ENCODE results near the gene SNN. TPM values are rescaled to one million over a fixed set of nuclear protein-coding genes. Genes with fewer than 3 reads are reported as not detected.

Gene SNN
- total and polyA plus RNA-seq, 9 of the 15 experiments (the other 6 are each of a cell fraction or from before 2014, with no cell fraction given), result 0.07 to 2.9 (median 1.9) TPM

- TF ChIP-seq, protein P1, sequence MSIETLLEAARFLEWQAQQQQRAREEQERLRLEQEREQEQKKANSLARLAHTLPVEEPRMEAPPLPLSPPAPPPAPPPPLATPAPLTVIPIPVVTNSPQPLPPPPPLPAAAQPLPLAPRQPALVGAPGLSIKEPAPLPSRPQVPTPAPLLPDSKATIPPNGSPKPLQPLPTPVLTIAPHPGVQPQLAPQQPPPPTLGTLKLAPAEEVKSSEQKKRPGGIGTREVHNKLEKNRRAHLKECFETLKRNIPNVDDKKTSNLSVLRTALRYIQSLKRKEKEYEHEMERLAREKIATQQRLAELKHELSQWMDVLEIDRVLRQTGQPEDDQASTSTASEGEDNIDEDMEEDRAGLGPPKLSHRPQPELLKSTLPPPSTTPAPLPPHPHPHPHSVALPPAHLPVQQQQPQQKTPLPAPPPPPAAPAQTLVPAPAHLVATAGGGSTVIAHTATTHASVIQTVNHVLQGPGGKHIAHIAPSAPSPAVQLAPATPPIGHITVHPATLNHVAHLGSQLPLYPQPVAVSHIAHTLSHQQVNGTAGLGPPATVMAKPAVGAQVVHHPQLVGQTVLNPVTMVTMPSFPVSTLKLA (conservative IDR thresholded peaks at IDR 0.05), result no peak
- TF ChIP-seq GATA2 (CRISPR knock-in tag; IDR thresholded peaks at IDR 0.05), result no peak
Measured at GRCh38 chr16:11726008-11726407, 57.8 kb downstream of the SNN start (continued).

DNA sequence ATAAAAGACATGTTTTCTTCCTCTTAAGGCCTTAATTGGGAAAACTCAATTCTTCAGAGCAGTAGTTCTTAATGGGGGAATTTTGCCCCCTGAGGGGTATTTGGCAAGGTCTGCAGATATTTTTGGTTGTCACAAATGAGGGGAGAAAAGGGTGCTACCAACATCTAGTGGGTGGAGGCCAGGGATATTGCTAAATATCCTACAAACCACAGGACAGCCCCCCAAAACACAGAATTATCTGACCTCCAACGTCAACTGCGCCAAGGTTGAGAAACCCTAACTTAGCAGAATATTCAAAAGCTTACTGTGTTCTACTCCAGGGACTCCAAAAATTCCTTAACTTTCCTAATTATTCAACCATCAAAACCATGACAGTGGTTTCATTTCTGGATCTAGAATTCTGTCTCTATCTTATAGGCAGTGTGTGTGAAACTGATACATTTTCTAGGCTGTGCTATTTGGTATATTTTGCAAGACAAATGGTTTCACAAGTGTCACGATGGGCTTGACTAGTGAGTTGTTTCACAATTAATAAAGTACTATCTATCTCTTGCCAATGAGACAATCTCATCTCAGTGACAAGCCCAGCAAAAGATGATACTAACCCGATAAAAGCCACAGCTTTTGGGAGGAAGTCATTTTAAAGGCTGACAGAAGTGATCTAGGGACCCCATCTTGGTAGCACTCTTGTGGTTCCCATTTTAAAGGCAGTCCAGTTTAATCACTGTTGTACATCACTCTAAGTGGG lies 59.7 kb downstream of the SNN start:
- ChIA-PET POLR2A (interaction anchor here (0.8 to 1.2 kb wide), 2 partner anchors 10 to 454 kb away, joined by 3 read pairs; no protein-coding TSS in a partner anchor), CTCF (ENCODE audit: low intra/inter-chr PET ratio) (no interaction called here)
- Histone ChIP-seq H2AFZ (ENCODE audit: low read depth, low read length) (no peak overlapping the region), H4K20me1 (replicated peaks; ENCODE audit: control insufficient read depth, insufficient read depth, low read length) (no peaks in the 10 kb centered on the region), H3K4me3 (no peak overlapping the region), H3K79me2 (ENCODE audit: control insufficient read depth, insufficient read depth, low read length) (peaks cover 4% of the 10 kb centered on the region; the same call in 2 of the 3 replicates), H3K9ac (ENCODE audit: insufficient read depth in 1 of 2, low read depth in 2 of 2, low read length in 2 of 2) (no peak overlapping the region), H3K27ac (ENCODE audit: extremely low read depth, low read depth, low read length) (no peak overlapping the region), H3K9me1 (ENCODE audit: control insufficient read depth, insufficient read depth, low read length) (no peaks in the 10 kb centered on the region), H3K4me2 (ENCODE audit: insufficient read depth, low read length) (no peak overlapping the region), H3K4me1 (replicated peaks in 1 of 2; ENCODE audit: control insufficient read depth in 2 of 2, insufficient read depth in 2 of 2, low read length in 2 of 2) (no peaks in the 10 kb centered on the region), H3K27me3 (ENCODE audit: control insufficient read depth in 2 of 2, insufficient read depth in 2 of 2, low read length in 2 of 2) (no peaks in the 10 kb centered on the region), H3K36me3 (ENCODE audit: control insufficient read depth, insufficient read depth, low read length) (peaks cover 88% of the 10 kb centered on the region), H3K9me3 (replicated peaks; ENCODE audit: control insufficient read depth, insufficient read depth, low read depth, low read length) (no peaks in the 10 kb centered on the region)
- ATAC-seq, result no peak
- no TSS peak for BruUV-seq (replicated peaks)
- WGBS (ENCODE audit: insufficient coverage, low coverage, missing lambda C conversion rate), result 68% methylated on average over 4 of the region's 4 CpGs
- no peak for FAIRE-seq
- DNase-seq (ENCODE audit: extremely low read depth in 1 of 4, low spot score in 3 of 4), result no peak
- intact Hi-C loops (cut with micrococcal nuclease) (no loop called here), in situ Hi-C loops (cut with MboI) (no loop called here)
- TF ChIP-seq ID3 (CRISPR knock-in tag; IDR thresholded peaks at IDR 0.05), result no peak
- TF ChIP-seq ID3 (tag; IDR thresholded peaks at IDR 0.05), result 0 out of 2 replicates have a peak, but pooled peaks have one; percentile 39
- TF ChIP-seq, protein P2, sequence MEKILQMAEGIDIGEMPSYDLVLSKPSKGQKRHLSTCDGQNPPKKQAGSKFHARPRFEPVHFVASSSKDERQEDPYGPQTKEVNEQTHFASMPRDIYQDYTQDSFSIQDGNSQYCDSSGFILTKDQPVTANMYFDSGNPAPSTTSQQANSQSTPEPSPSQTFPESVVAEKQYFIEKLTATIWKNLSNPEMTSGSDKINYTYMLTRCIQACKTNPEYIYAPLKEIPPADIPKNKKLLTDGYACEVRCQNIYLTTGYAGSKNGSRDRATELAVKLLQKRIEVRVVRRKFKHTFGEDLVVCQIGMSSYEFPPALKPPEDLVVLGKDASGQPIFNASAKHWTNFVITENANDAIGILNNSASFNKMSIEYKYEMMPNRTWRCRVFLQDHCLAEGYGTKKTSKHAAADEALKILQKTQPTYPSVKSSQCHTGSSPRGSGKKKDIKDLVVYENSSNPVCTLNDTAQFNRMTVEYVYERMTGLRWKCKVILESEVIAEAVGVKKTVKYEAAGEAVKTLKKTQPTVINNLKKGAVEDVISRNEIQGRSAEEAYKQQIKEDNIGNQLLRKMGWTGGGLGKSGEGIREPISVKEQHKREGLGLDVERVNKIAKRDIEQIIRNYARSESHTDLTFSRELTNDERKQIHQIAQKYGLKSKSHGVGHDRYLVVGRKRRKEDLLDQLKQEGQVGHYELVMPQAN (IDR thresholded peaks at IDR 0.05; ENCODE audit: borderline replicate concordance), result no peak

Other genes starting within 250 kb of the SNN start
- 4.1 and 6.2 TPM in 2 replicates for gene LITAF, start 81.5 kb upstream of the SNN start, total RNA-seq (2014; rRNA removed)
- gene LITAF, start 81.5 kb upstream of the SNN start, total RNA-seq (2014; rRNA removed; fragmentation: Illumina TruSeq; extraction: Trizol), result 7.5 and 10.0 TPM in 2 replicates
- 11.1 and 11.9 TPM in 2 replicates for gene LITAF, start 81.5 kb upstream of the SNN start, total RNA-seq (2015; rRNA removed; fragmentation: Illumina TruSeq; extraction: Trizol)
- 10.8 and 13.9 TPM in 2 replicates for gene LITAF, start 81.5 kb upstream of the SNN start, total RNA-seq (2021)
- 4.4 and 7.8 TPM in 2 replicates for gene LITAF, start 81.5 kb upstream of the SNN start, polyA plus RNA-seq (2011; rRNA removed)
- gene LITAF, start 81.5 kb upstream of the SNN start, polyA plus RNA-seq (2014; fragmentation: Illumina TruSeq; extraction: Trizol), result 14.1 and 14.8 TPM in 2 replicates
- gene LITAF, start 81.5 kb upstream of the SNN start, polyA plus RNA-seq (2014; fragmentation: Nextera tagmentation; extraction: Ambion mirVana), result 10 to 100 TPM; 14.9 to 17.8 TPM
- gene LITAF, start 81.5 kb upstream of the SNN start, polyA plus RNA-seq (2014; rRNA removed), result 4.9 and 6.8 TPM in 2 replicates
- gene TXNDC11, start 74.4 kb downstream of the SNN start, total RNA-seq (2014; rRNA removed), result 26.2 and 32.9 TPM in 2 replicates
- 17.8 TPM in 2 replicates for gene TXNDC11, start 74.4 kb downstream of the SNN start, total RNA-seq (2014; rRNA removed; fragmentation: Illumina TruSeq; extraction: Trizol)
- gene TXNDC11, start 74.4 kb downstream of the SNN start, total RNA-seq (2015; rRNA removed; fragmentation: Illumina TruSeq; extraction: Trizol), result 28.2 and 28.6 TPM in 2 replicates
- gene TXNDC11, start 74.4 kb downstream of the SNN start, total RNA-seq (2021), result 25.4 and 26.2 TPM in 2 replicates
- gene TXNDC11, start 74.4 kb downstream of the SNN start, polyA plus RNA-seq (2011; rRNA removed), result 32.6 and 35.8 TPM in 2 replicates
- gene TXNDC11, start 74.4 kb downstream of the SNN start, polyA plus RNA-seq (2014; fragmentation: Illumina TruSeq; extraction: Trizol), result 27.7 and 29.2 TPM in 2 replicates
- gene TXNDC11, start 74.4 kb downstream of the SNN start, polyA plus RNA-seq (2014; fragmentation: Nextera tagmentation; extraction: Ambion mirVana), result 1 to 10 TPM in 1 of 2 experiments, under 1 TPM in 1; 0.66 to 2.3 TPM
- 22.2 and 32.3 TPM in 2 replicates for gene TXNDC11, start 74.4 kb downstream of the SNN start, polyA plus RNA-seq (2014; rRNA removed)
- 19.8 and 21.7 TPM in 2 replicates for gene ZC3H7A, start 128.8 kb downstream of the SNN start, total RNA-seq (2014; rRNA removed)
- gene ZC3H7A, start 128.8 kb downstream of the SNN start, total RNA-seq (2014; rRNA removed; fragmentation: Illumina TruSeq; extraction: Trizol), result 23.7 and 27.1 TPM in 2 replicates
- 26.4 and 28.2 TPM in 2 replicates for gene ZC3H7A, start 128.8 kb downstream of the SNN start, total RNA-seq (2015; rRNA removed; fragmentation: Illumina TruSeq; extraction: Trizol)
- gene ZC3H7A, start 128.8 kb downstream of the SNN start, total RNA-seq (2021), result 37.1 and 39.4 TPM in 2 replicates
- gene ZC3H7A, start 128.8 kb downstream of the SNN start, polyA plus RNA-seq (2011; rRNA removed), result 30.7 and 31.3 TPM in 2 replicates
- 40.0 and 49.1 TPM in 2 replicates for gene ZC3H7A, start 128.8 kb downstream of the SNN start, polyA plus RNA-seq (2014; fragmentation: Illumina TruSeq; extraction: Trizol)
- gene ZC3H7A, start 128.8 kb downstream of the SNN start, polyA plus RNA-seq (2014; fragmentation: Nextera tagmentation; extraction: Ambion mirVana), result 10 to 100 TPM; 22.5 to 23.1 TPM
- gene ZC3H7A, start 128.8 kb downstream of the SNN start, polyA plus RNA-seq (2014; rRNA removed), result 26.0 and 35.8 TPM in 2 replicates
- gene RSL1D1, start 183.1 kb downstream of the SNN start, total RNA-seq (2014; rRNA removed), result 259 and 349 TPM in 2 replicates
- gene RSL1D1, start 183.1 kb downstream of the SNN start, total RNA-seq (2014; rRNA removed; fragmentation: Illumina TruSeq; extraction: Trizol), result 418 and 492 TPM in 2 replicates
- 374 and 403 TPM in 2 replicates for gene RSL1D1, start 183.1 kb downstream of the SNN start, total RNA-seq (2015; rRNA removed; fragmentation: Illumina TruSeq; extraction: Trizol)
- 254 and 259 TPM in 2 replicates for gene RSL1D1, start 183.1 kb downstream of the SNN start, total RNA-seq (2021)
- gene RSL1D1, start 183.1 kb downstream of the SNN start, polyA plus RNA-seq (2011; rRNA removed), result 169 and 299 TPM in 2 replicates
- 598 and 753 TPM in 2 replicates for gene RSL1D1, start 183.1 kb downstream of the SNN start, polyA plus RNA-seq (2014; fragmentation: Illumina TruSeq; extraction: Trizol)
- 100 to 1,000 TPM; 373 to 662 TPM for gene RSL1D1, start 183.1 kb downstream of the SNN start, polyA plus RNA-seq (2014; fragmentation: Nextera tagmentation; extraction: Ambion mirVana)
- 240 and 316 TPM in 2 replicates for gene RSL1D1, start 183.1 kb downstream of the SNN start, polyA plus RNA-seq (2014; rRNA removed)
- gene GSPT1, start 247.5 kb downstream of the SNN start, total RNA-seq (2014; rRNA removed), result 107 TPM in 2 replicates
- gene GSPT1, start 247.5 kb downstream of the SNN start, total RNA-seq (2014; rRNA removed; fragmentation: Illumina TruSeq; extraction: Trizol), result 151 and 161 TPM in 2 replicates
- gene GSPT1, start 247.5 kb downstream of the SNN start, total RNA-seq (2015; rRNA removed; fragmentation: Illumina TruSeq; extraction: Trizol), result 147 and 148 TPM in 2 replicates
- gene GSPT1, start 247.5 kb downstream of the SNN start, total RNA-seq (2021), result 210 and 219 TPM in 2 replicates
- gene GSPT1, start 247.5 kb downstream of the SNN start, polyA plus RNA-seq (2011; rRNA removed), result 126 and 162 TPM in 2 replicates
- gene GSPT1, start 247.5 kb downstream of the SNN start, polyA plus RNA-seq (2014; fragmentation: Illumina TruSeq; extraction: Trizol), result 219 and 269 TPM in 2 replicates
- gene GSPT1, start 247.5 kb downstream of the SNN start, polyA plus RNA-seq (2014; fragmentation: Nextera tagmentation; extraction: Ambion mirVana), result 10 to 100 TPM; 63.8 to 75.0 TPM
- gene GSPT1, start 247.5 kb downstream of the SNN start, polyA plus RNA-seq (2014; rRNA removed), result 111 and 132 TPM in 2 replicates

All from K562 (cell line).